ENCODE measurements around the gene SPC24. TPM values are rescaled to one million over a fixed set of nuclear protein-coding genes. Genes with fewer than 3 reads are reported as not detected.

The SPC24 gene
- total and polyA plus RNA-seq, 9 of the 15 experiments (the other 6 are each of a cell fraction or from before 2014, with no cell fraction given): 18.2 to 154 (median 60.9) TPM

DNA sequence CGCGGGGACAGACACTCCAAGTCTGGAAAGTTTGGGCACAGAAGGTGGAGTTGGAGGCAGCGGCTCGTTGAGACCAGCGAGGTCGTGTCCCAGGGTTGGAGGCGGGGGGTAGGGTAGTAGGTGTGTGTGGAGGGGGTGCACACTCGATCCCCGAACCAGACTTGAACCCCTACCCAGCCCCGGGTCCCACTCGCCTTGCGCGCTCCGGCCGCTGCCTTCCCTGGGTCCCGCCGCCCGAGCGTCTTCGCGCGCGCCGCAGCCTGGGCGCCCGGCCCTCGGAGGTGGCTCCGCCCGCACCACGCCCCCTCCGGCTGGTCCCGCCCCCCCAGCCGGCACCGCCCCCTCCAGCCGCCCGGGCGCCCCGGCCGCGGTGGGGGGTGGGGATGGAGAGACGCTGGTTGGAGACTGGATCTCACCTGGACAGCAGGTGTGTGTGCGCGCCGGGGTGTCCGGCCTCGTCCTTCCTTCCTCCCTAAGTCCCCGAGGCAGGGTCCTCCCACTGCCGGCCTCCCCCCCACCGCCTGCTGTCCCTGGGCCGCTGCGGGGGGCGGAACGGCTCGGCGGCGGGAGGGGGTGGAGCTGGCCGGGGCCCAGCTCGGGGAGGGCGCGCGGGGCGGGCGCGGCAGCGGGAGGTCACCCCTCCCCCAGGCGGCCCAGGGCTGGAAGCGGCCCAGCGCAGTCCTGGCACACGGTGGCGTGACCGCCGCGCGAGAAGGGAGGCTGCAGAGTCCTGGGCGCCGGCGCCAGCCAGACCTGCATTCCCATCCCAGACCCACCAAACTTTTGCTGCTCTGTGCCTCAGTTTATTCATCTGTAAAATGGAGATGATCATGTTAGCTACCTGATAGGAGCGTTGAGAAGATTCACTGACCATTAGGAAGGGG, 42.0 kb upstream of the SPC24 start, which contains the start of gene KANK2 (continued):
- TF ChIP-seq MEF2A (IDR thresholded peaks at IDR 0.05; ENCODE audit: control insufficient read depth, low read depth, low read length): no peak
- TF ChIP-seq, protein P1, sequence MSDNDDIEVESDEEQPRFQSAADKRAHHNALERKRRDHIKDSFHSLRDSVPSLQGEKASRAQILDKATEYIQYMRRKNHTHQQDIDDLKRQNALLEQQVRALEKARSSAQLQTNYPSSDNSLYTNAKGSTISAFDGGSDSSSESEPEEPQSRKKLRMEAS (CRISPR knock-in tag; IDR thresholded peaks at IDR 0.05): peak; percentile 36; the same call in 1 of the 2 replicates
- TF ChIP-seq CTBP1 (IDR thresholded peaks at IDR 0.05; ENCODE audit: borderline replicate concordance): peak; percentile 71
- TF ChIP-seq SMAD1 (IDR thresholded peaks at IDR 0.05; ENCODE audit: low read depth, low read length, partially characterized antibody): no peak
- TF ChIP-seq, protein P2, sequence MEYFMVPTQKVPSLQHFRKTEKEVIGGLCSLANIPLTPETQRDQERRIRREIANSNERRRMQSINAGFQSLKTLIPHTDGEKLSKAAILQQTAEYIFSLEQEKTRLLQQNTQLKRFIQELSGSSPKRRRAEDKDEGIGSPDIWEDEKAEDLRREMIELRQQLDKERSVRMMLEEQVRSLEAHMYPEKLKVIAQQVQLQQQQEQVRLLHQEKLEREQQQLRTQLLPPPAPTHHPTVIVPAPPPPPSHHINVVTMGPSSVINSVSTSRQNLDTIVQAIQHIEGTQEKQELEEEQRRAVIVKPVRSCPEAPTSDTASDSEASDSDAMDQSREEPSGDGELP (CRISPR knock-in tag; IDR thresholded peaks at IDR 0.05; ENCODE audit: borderline replicate concordance): peak; percentile 82
- peak; percentile 70; the same call in 1 of the 2 replicates for TF ChIP-seq ZEB2 (IDR thresholded peaks at IDR 0.05)
- TF ChIP-seq HOXB6 (CRISPR knock-in tag; IDR thresholded peaks at IDR 0.05; ENCODE audit: borderline replicate concordance): no peak
- TF ChIP-seq, protein P3, sequence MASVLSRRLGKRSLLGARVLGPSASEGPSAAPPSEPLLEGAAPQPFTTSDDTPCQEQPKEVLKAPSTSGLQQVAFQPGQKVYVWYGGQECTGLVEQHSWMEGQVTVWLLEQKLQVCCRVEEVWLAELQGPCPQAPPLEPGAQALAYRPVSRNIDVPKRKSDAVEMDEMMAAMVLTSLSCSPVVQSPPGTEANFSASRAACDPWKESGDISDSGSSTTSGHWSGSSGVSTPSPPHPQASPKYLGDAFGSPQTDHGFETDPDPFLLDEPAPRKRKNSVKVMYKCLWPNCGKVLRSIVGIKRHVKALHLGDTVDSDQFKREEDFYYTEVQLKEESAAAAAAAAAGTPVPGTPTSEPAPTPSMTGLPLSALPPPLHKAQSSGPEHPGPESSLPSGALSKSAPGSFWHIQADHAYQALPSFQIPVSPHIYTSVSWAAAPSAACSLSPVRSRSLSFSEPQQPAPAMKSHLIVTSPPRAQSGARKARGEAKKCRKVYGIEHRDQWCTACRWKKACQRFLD (CRISPR knock-in tag; IDR thresholded peaks at IDR 0.05): 0 out of 2 replicates have a peak, but pooled peaks have one; percentile 52
- TF ChIP-seq ZBTB2 (IDR thresholded peaks at IDR 0.05): no peak
- TF ChIP-seq SMC3 (conservative IDR thresholded peaks at IDR 0.05; ENCODE audit: insufficient read depth, low read depth, low read length): 0 out of 2 replicates have a peak, but pooled peaks have one; percentile 25
- peak in 1 of 3 experiments; percentile 9 for TF ChIP-seq YY1 (IDR thresholded peaks at IDR 0.05; ENCODE audit: borderline replicate concordance in 1 of 3, control insufficient read depth in 1 of 3, extremely low read depth in 1 of 3, insufficient read depth in 3 of 3, insufficient read length in 1 of 3, insufficient replicate concordance in 2 of 3, low read depth in 1 of 3, low read length in 2 of 3)
- no peak for TF ChIP-seq PRPF4 (IDR thresholded peaks at IDR 0.05; ENCODE audit: insufficient read depth, low read depth, low read length, poor library complexity, severe bottlenecking)
- TF ChIP-seq TAL1 (IDR thresholded peaks at IDR 0.05): no peak
- TF ChIP-seq ELF2 (CRISPR knock-in tag; IDR thresholded peaks at IDR 0.05): peak; percentile 70; the same call in 1 of the 2 replicates
- TF ChIP-seq, protein P4, sequence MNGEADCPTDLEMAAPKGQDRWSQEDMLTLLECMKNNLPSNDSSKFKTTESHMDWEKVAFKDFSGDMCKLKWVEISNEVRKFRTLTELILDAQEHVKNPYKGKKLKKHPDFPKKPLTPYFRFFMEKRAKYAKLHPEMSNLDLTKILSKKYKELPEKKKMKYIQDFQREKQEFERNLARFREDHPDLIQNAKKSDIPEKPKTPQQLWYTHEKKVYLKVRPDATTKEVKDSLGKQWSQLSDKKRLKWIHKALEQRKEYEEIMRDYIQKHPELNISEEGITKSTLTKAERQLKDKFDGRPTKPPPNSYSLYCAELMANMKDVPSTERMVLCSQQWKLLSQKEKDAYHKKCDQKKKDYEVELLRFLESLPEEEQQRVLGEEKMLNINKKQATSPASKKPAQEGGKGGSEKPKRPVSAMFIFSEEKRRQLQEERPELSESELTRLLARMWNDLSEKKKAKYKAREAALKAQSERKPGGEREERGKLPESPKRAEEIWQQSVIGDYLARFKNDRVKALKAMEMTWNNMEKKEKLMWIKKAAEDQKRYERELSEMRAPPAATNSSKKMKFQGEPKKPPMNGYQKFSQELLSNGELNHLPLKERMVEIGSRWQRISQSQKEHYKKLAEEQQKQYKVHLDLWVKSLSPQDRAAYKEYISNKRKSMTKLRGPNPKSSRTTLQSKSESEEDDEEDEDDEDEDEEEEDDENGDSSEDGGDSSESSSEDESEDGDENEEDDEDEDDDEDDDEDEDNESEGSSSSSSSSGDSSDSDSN (IDR thresholded peaks at IDR 0.05; ENCODE audit: borderline replicate concordance in 1 of 2, low read depth in 2 of 2, low read length in 2 of 2): 0 out of 4 replicates have a peak, but pooled peaks of 1 of the 2 experiments have one; percentile 9
- TF ChIP-seq HDAC6 (IDR thresholded peaks at IDR 0.05; ENCODE audit: low read depth, low read length): no peak
